HG03097 (cell line): ENCODE data around the gene TELO2.

Source experiments
- ATAC-seq: cut with Tn5 transposase; IDR thresholded peaks from one replicate; pipeline ENCODE4 v1.9.1; 2021; ENCODE audit not compliant: unreplicated experiment, low FRiP score

Gene TELO2

GRCh38 chr16:1496464-1496863 is 3.3 kb downstream of the TELO2 start:
- ATAC-seq: no peak

GRCh38 chr16:1497014-1497598 is 3.9 kb downstream of the TELO2 start:
- ATAC-seq: no peak

GRCh38 chr16:1498899-1499676 is 5.9 kb downstream of the TELO2 start:
- ATAC-seq: no peak

- ATAC-seq: no peak
Observed at GRCh38 chr16:1499756-1500464, 6.8 kb downstream of the TELO2 start.

GRCh38 chr16:1500465-1501150 is 7.4 kb downstream of the TELO2 start:
- ATAC-seq: no peak

- no peak for ATAC-seq
Observed at GRCh38 chr16:1501630-1502029, 8.5 kb downstream of the TELO2 start.

- no peak for ATAC-seq
Observed at GRCh38 chr16:1502092-1503004, 9.2 kb downstream of the TELO2 start.

- no peak for ATAC-seq
Observed at GRCh38 chr16:1503110-1503955, 10.2 kb downstream of the TELO2 start.

GRCh38 chr16:1505073-1505844 is 12.1 kb downstream of the TELO2 start:
- ATAC-seq: no peak

GRCh38 chr16:1505912-1506311 is 12.8 kb downstream of the TELO2 start:
- ATAC-seq: no peak

GRCh38 chr16:1506494-1507213 is 13.5 kb downstream of the TELO2 start:
- ATAC-seq: no peak

- ATAC-seq: no peak
Observed at GRCh38 chr16:1508494-1509187, 15.5 kb downstream of the TELO2 start.

- no peak for ATAC-seq
Observed at GRCh38 chr16:1509307-1510221, 16.4 kb downstream of the TELO2 start.

GRCh38 chr16:1510272-1510671 is 17.1 kb downstream of the TELO2 start:
- ATAC-seq: no peak

GRCh38 chr16:1510941-1511351 is 17.8 kb downstream of the TELO2 start:
- no peak for ATAC-seq
